Measurements from ENCODE around the gene RABGAP1L.

- no peak for TF ChIP-seq CTCF (IDR thresholded peaks at IDR 0.05 in 8 of 11, conservative IDR thresholded peaks at IDR 0.05 in 3 of 11)
- no peak for TF ChIP-seq POLR2A (IDR thresholded peaks at IDR 0.05)
These were observed 691.4 kb downstream of the RABGAP1L start for GRCh38 chr1:174850726-174851125.

All from spleen (tissue), 7 donors.